Coronary artery (tissue), 2 donors: ENCODE results near the gene PFKM.

ENCODE experiments used
- DNase-seq: peaks from one replicate; pipeline ENCODE4 v3.0.0-alpha.2; 2017; ENCODE audit warnings: low spot score
- H3K27ac ChIP-seq, 2 donors: fragments of 200-600 bp; sonication (generic); one replicate each; pipeline ENCODE4 v1.5.1; 2016 to 2019
- H3K4me3 ChIP-seq: fragments of 200-600 bp; sonication (generic); 2 replicates; pipeline ENCODE4 v1.5.1; 2016; ENCODE audit warnings: mild to moderate bottlenecking, moderate library complexity
- CTCF ChIP-seq: fragments of 200-600 bp; sonication (generic); IDR thresholded peaks from one replicate; pipeline ENCODE4 v1.5.1; 2019; ENCODE audit warnings: antibody characterized with exemption

The PFKM gene

GRCh38 chr12:48075832-48076231 is 43.3 kb upstream of the PFKM start:
- H3K4me3 ChIP-seq = no peak overlapping the region
- no peak for TF ChIP-seq CTCF
- no peak for DNase-seq
- no peak overlapping the region for H3K27ac ChIP-seq

- Histone ChIP-seq H3K27ac (no peak overlapping the region), H3K4me3 (no peak overlapping the region)
- TF ChIP-seq CTCF = no peak
- no peak for DNase-seq
Observed at GRCh38 chr12:48077111-48077510, 42.1 kb upstream of the PFKM start.

- H3K27ac ChIP-seq = no peak overlapping the region
- H3K4me3 ChIP-seq = no peak overlapping the region
- TF ChIP-seq CTCF = no peak
- DNase-seq = no peak
Observed at GRCh38 chr12:48078901-48079300, 40.3 kb upstream of the PFKM start.

GRCh38 chr12:48080285-48080684 is 38.9 kb upstream of the PFKM start:
- no peak for TF ChIP-seq CTCF
- no peak overlapping the region for H3K4me3 ChIP-seq
- no peak overlapping the region for H3K27ac ChIP-seq
- DNase-seq = no peak

- Histone ChIP-seq H3K27ac (no peak overlapping the region), H3K4me3 (no peak overlapping the region)
- DNase-seq = no peak
- no peak for TF ChIP-seq CTCF
Observed at GRCh38 chr12:48080821-48081220, 38.3 kb upstream of the PFKM start.

- no peak for DNase-seq
- Histone ChIP-seq H3K4me3 (no peak overlapping the region), H3K27ac (no peak overlapping the region)
- peak; percentile 23 for TF ChIP-seq CTCF
Observed at GRCh38 chr12:48084066-48084465, 35.1 kb upstream of the PFKM start.

- no peak for TF ChIP-seq CTCF
- H3K27ac ChIP-seq = no peak overlapping the region
- no peak for DNase-seq
Observed at GRCh38 chr12:48084841-48085460, 34.2 kb upstream of the PFKM start.

More at GRCh38 chr12:48084841-48085460, 34.2 kb upstream of the PFKM start:
- H3K4me3 ChIP-seq = no peak overlapping the region
